Suprapubic skin (tissue), 4 donors: ENCODE data around the gene DHCR7. TPM values are rescaled to one million over a fixed set of nuclear protein-coding genes. Genes with fewer than 3 reads are reported as not detected.
"Not testable (repeated sequence)": the region's sequence is repeated elsewhere in the genome, so short reads cannot be mapped to it uniquely, and the experiment has no call there.

Experiments
- DNase-seq, 2 donors: peaks; one replicate each; pipeline ENCODE4 v3.0.0-alpha.2; 2019; ENCODE audit warnings: low spot score in 2 of 2
- H3K27ac ChIP-seq: fragments of 200-600 bp; sonication (generic); one replicate; pipeline ENCODE4 v1.5.1; 2019
- H3K27me3 ChIP-seq: fragments of 200-600 bp; sonication (generic); one replicate; pipeline ENCODE4 v1.5.1; 2019
- H3K36me3 ChIP-seq: fragments of 200-600 bp; sonication (generic); one replicate; pipeline ENCODE4 v1.5.1; 2019
- H3K4me1 ChIP-seq: fragments of 200-600 bp; sonication (generic); one replicate; pipeline ENCODE4 v1.5.1; 2019
- H3K4me3 ChIP-seq: fragments of 200-600 bp; sonication (generic); one replicate; pipeline ENCODE4 v1.5.1; 2019; ENCODE audit warnings: mild to moderate bottlenecking
- H3K9me3 ChIP-seq: fragments of 200-600 bp; sonication (generic); one replicate; pipeline ENCODE4 v1.5.1; 2019
- EP300 ChIP-seq: sonication (generic); formaldehyde crosslinking; IDR thresholded peaks from one replicate; pipeline ENCODE4 v1.6.1; 2017; ENCODE audit warnings: antibody characterized with exemption
- POLR2A ChIP-seq, 2 donors: fragments of 450-650 bp; IDR thresholded peaks; one replicate each; pipeline ENCODE4 v1.6.1; 2017; ENCODE audit warnings: antibody characterized with exemption in 2 of 2, mild to moderate bottlenecking in 2 of 2, moderate library complexity in 2 of 2
- POLR2AphosphoS5 ChIP-seq, 3 donors: sonication (generic); formaldehyde crosslinking; IDR thresholded peaks; one replicate each; pipeline ENCODE4 v1.6.1; 2017; ENCODE audit warnings: antibody characterized with exemption in 3 of 3
- WGBS: methylation state at CpG from one replicate; pipeline ENCODE4 v1.1.5; 2018; 5-methylcytosine and 5-hydroxymethylcytosine counted together
- total RNA-seq, 4 donors: library from RNA; depleted of rRNA; stranded (reverse); fragments of >200 nt; gene quantifications; one replicate each; pipeline ENCODE4 v1.1.0, GENCODE V29; 2016
- TF ChIP-seq, protein P1 (sequence below), 2 donors: fragments of 200-600 bp in 1 of 2; fragments of 450-650 bp in 1 of 2; sonication (generic) in 1 of 2; IDR thresholded peaks; one replicate each; pipeline ENCODE4 v1.5.1; 2016 to 2019; ENCODE audit warnings: antibody characterized with exemption in 2 of 2, mild to moderate bottlenecking in 1 of 2, moderate library complexity in 1 of 2

DHCR7 gene
- total RNA-seq, 4 donors from 2014 or later: 41.8 to 140 (median 76.7) TPM

DNA sequence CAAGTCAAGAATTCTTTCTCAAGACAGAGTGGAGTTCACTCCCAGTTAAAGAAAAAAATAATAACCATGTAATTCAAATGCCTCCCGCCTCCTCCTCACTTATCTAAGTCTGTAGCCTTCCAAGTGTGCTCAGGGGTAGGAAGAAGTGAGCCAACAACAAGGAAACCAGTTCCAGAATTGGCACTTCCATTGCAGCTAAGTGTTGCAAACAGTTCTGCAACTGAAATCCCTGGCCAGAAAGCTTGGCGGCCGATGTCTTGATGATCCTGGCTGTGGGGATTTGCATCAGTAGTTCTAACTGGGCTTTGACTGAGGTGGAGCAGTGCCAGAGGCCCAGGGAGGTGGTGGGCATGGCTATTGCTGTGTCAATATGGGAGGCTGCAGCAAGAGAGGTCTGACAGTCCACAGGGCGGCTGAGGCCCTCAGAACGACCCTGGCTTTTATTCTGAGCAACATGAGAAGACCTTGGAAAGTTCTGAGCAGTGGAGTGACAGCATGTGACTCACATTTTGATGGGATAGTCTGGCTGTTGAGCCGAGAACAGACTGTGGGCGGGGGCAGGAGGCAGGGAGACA is 19.2 kb downstream of the DHCR7 start:
- TF ChIP-seq POLR2AphosphoS5 (IDR thresholded peaks at IDR 0.05) (no peak), EP300 (no peak), POLR2A (IDR thresholded peaks at IDR 0.05) (no peak)
- TF ChIP-seq, protein P1, sequence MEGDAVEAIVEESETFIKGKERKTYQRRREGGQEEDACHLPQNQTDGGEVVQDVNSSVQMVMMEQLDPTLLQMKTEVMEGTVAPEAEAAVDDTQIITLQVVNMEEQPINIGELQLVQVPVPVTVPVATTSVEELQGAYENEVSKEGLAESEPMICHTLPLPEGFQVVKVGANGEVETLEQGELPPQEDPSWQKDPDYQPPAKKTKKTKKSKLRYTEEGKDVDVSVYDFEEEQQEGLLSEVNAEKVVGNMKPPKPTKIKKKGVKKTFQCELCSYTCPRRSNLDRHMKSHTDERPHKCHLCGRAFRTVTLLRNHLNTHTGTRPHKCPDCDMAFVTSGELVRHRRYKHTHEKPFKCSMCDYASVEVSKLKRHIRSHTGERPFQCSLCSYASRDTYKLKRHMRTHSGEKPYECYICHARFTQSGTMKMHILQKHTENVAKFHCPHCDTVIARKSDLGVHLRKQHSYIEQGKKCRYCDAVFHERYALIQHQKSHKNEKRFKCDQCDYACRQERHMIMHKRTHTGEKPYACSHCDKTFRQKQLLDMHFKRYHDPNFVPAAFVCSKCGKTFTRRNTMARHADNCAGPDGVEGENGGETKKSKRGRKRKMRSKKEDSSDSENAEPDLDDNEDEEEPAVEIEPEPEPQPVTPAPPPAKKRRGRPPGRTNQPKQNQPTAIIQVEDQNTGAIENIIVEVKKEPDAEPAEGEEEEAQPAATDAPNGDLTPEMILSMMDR (IDR thresholded peaks at IDR 0.05): no peak
- H3K27ac ChIP-seq: peak overlapping the region; percentile 23
- WGBS: 35% methylated on average over 7 of the region's 7 CpGs
- peaks cover 42% of the 10 kb centered on the region for H3K4me1 ChIP-seq
- no peaks in the 10 kb centered on the region for H3K36me3 ChIP-seq
- peak; percentile 73 to 83 for DNase-seq
- H3K9me3 ChIP-seq: no peaks in the 10 kb centered on the region
- H3K4me3 ChIP-seq: no peak overlapping the region
- H3K27me3 ChIP-seq: peaks cover 6% of the 10 kb centered on the region

DNA sequence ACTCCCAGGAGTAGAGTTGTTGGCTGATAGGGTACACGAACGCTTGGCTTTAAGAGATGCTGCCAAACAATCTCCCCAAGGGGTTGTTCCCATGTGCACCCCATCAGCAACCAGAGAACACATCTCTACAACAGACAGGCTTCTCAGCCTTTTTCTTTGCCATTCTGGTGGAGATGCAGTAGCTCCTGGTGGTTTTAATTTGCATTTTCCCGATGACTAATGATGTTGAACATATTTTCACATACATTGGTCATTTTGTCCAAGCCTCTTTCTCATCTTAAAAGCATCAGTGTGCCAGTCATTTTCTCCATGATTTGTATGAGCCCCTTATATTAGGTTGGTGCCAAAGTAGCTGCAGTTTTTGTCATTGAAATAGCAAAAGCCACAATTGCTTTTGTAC is 21.8 kb downstream of the DHCR7 start:
- DNase-seq: no peak
- 39% methylated on average over 3 of the region's 3 CpGs for WGBS
- TF ChIP-seq EP300 (no peak), POLR2AphosphoS5 (IDR thresholded peaks at IDR 0.05) (no peak)
- TF ChIP-seq, protein P1 (IDR thresholded peaks at IDR 0.05): no peak

DNA sequence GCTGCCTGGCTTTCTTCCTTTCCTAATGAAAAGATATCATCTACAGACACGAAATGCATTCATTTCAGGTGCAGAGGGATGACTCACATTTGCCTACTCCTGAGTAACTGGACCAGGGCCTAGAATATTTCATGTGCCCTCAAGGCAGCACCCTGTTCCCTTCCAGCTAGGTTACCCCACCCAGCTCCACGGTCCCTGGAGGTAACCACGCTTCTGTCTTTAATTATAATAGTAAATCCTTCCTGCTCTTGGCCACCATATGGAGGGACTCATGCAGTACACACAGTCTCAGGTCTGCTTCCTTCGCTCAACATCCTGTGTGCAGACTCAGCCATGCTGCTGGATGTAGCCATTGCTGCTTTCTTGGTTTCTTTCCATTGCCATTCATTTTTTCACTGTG is 22.3 kb downstream of the DHCR7 start:
- 27% methylated on average over 4 of the region's 4 CpGs for WGBS
- TF ChIP-seq, protein P1 (IDR thresholded peaks at IDR 0.05): no peak
- TF ChIP-seq EP300: no peak
- TF ChIP-seq POLR2A (IDR thresholded peaks at IDR 0.05): no peak
- no peak for TF ChIP-seq POLR2AphosphoS5 (IDR thresholded peaks at IDR 0.05)
- no peak for DNase-seq
- Histone ChIP-seq H3K9me3 (no peaks in the 10 kb centered on the region), H3K4me1 (peaks cover 16% of the 10 kb centered on the region), H3K27me3 (peaks cover 30% of the 10 kb centered on the region), H3K27ac (no peak overlapping the region), H3K4me3 (no peak overlapping the region), H3K36me3 (no peaks in the 10 kb centered on the region)

More for the DNA sequence above, 21.8 kb downstream of the DHCR7 start:
- Histone ChIP-seq H3K36me3 (no peaks in the 10 kb centered on the region), H3K4me1 (peaks cover 19% of the 10 kb centered on the region), H3K27me3 (peaks cover 24% of the 10 kb centered on the region), H3K4me3 (no peak overlapping the region), H3K27ac (no peak overlapping the region), H3K9me3 (no peaks in the 10 kb centered on the region)

DNA sequence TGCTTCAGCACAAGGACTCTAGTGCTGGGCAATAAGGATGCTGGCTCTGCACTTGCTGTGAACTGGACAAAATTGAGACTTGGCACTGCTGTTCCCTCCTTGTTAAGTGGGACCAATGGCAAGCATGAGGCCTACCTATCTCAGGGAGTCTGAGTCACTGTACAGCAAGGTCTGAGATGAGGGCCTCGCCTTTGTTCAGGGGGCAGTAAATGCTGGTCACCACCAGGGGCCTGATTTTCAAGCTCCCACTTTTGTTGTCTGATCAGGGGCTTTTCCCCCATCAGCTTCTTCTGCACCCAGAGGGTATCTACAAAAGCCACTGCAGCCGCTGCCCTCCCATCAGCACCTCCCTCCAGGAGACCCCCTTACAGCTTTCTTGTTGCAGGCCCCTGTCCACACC is 22.8 kb downstream of the DHCR7 start:
- H3K27ac ChIP-seq: no peak overlapping the region
- TF ChIP-seq EP300 (no peak), POLR2A (IDR thresholded peaks at IDR 0.05) (no peak), POLR2AphosphoS5 (IDR thresholded peaks at IDR 0.05) (no peak)
- TF ChIP-seq, protein P1 (IDR thresholded peaks at IDR 0.05): no peak
- H3K36me3 ChIP-seq: no peaks in the 10 kb centered on the region
- no peak for DNase-seq
- H3K27me3 ChIP-seq: peaks cover 34% of the 10 kb centered on the region
- H3K9me3 ChIP-seq: no peaks in the 10 kb centered on the region
- no peak overlapping the region for H3K4me3 ChIP-seq
- H3K4me1 ChIP-seq: peaks cover 16% of the 10 kb centered on the region
- WGBS: 88% methylated on average over 2 of the region's 2 CpGs

DNA sequence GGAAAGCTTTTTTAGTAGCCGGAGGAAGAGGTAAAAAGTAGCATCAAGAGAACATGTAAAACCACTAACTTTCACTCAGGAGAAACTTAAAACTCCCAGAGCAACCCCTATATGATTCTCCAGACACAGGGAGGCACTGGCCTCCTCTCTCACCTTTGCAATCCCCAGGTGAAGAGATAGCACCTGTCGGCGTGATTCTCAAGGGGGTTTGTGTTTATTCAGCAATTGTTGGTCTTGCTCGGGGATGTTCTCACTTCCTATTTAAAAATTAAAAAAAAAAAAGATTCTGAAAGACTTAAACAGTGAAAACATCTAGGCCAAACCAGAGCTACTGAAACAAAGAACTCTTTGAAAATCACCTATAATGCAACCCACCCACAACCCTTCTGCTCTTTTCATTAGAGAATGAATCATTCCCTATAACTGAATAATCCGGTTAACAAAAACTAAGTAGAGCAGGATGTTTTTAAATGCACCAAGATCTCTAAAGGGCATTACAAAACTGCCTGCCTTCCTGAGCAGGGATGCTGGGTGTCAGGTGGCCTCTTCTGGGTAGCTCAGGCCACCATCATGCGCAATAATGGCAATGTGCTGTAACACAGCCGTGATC is 24.9 kb downstream of the DHCR7 start:
- H3K9me3 ChIP-seq: no peaks in the 10 kb centered on the region
- 54% methylated on average over 7 of the region's 7 CpGs for WGBS
- TF ChIP-seq POLR2AphosphoS5 (IDR thresholded peaks at IDR 0.05): no peak
- TF ChIP-seq POLR2A (IDR thresholded peaks at IDR 0.05): no peak
- TF ChIP-seq, protein P1 (IDR thresholded peaks at IDR 0.05): no peak
- no peak for TF ChIP-seq EP300
- no peak for DNase-seq
- H3K4me3 ChIP-seq: no peak overlapping the region
- H3K27me3 ChIP-seq: peaks cover 36% of the 10 kb centered on the region
- peaks cover 3% of the 10 kb centered on the region for H3K4me1 ChIP-seq
- no peaks in the 10 kb centered on the region for H3K36me3 ChIP-seq
- H3K27ac ChIP-seq: no peak overlapping the region

DNA sequence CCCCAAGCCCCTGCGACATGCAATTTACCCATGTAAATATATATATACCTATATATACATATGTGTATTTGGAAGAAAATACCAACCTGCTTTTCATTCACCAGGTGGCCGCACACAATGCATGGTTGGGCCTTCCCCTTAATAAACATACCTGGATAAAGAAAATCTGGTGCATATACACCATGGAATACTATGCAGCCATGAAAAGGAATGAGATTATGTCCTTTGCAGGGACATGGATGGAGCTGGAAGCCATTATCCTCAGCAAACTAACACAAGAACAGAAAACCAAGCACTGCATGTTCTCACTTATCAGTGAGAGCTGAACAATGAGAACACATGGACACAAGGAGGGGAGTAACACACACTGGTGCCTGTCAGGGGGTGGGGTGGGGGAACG is 25.9 kb downstream of the DHCR7 start:
- H3K4me1 ChIP-seq, H3K36me3 ChIP-seq, DNase-seq, H3K9me3 ChIP-seq, H3K27ac ChIP-seq, H3K4me3 ChIP-seq: not testable (repeated sequence)
- 92% methylated on average over 3 of the region's 3 CpGs for WGBS
- peaks cover 36% of the 10 kb centered on the region for H3K27me3 ChIP-seq
